Liver (tissue), 9 donors: ENCODE measurements around the gene TBC1D14. TPM values are rescaled to one million over a fixed set of nuclear protein-coding genes. Genes with fewer than 3 reads are reported as not detected.

Source experiments
- DNase-seq: peaks from one replicate; pipeline ENCODE4 v3.0.0-alpha.2; 2017; ENCODE audit warnings: low spot score
- H3K27ac ChIP-seq, 2 donors: one replicate each; pipeline ENCODE4 v1.7.0; 2013; ENCODE audit warnings: inconsistent platforms in 2 of 2, low read length in 2 of 2, control low read depth in 1 of 2, low read depth in 1 of 2, mild to moderate bottlenecking in 1 of 2
- H3K27me3 ChIP-seq, 4 donors: one replicate each; pipeline versions ENCODE4 v1.6.1 to v1.7.0; 2013; ENCODE audit warnings: low read length in 3 of 4, inconsistent platforms in 1 of 4, mild to moderate bottlenecking in 1 of 4, moderate library complexity in 1 of 4; ENCODE audit not compliant: control insufficient read depth in 4 of 4, insufficient read depth in 4 of 4
- H3K36me3 ChIP-seq, 4 donors: one replicate each; pipeline versions ENCODE4 v1.6.1 to v1.7.0; 2013; ENCODE audit warnings: low read length in 3 of 4, mild to moderate bottlenecking in 3 of 4, low read depth in 1 of 4, moderate library complexity in 1 of 4; ENCODE audit not compliant: control insufficient read depth in 4 of 4, insufficient read depth in 3 of 4
- H3K4me1 ChIP-seq, 4 donors: one replicate each; pipeline versions ENCODE4 v1.6.1 to v1.7.0; 2013; ENCODE audit warnings: low read length in 3 of 4, mild to moderate bottlenecking in 3 of 4, moderate library complexity in 1 of 4; ENCODE audit not compliant: control insufficient read depth in 4 of 4, insufficient read depth in 4 of 4
- H3K4me3 ChIP-seq, 3 donors: one replicate each; pipeline versions ENCODE4 v1.6.1 to v1.7.0; 2013; ENCODE audit warnings: low read length in 3 of 3, control low read depth in 1 of 3, low read depth in 1 of 3, mild to moderate bottlenecking in 1 of 3
- H3K9ac ChIP-seq, 2 donors: one replicate each; pipeline ENCODE4 v1.7.0; 2013; ENCODE audit warnings: low read length in 2 of 2, mild to moderate bottlenecking in 2 of 2, moderate library complexity in 2 of 2, control low read depth in 1 of 2, low read depth in 1 of 2
- H3K9me3 ChIP-seq, 4 donors: one replicate each; pipeline versions ENCODE4 v1.6.1 to v1.7.0; 2013; ENCODE audit warnings: low read length in 3 of 4; ENCODE audit not compliant: control insufficient read depth in 4 of 4
- ATF3 ChIP-seq: IDR thresholded peaks from 2 replicates; pipeline ENCODE4 v1.6.1; 2016; ENCODE audit warnings: antibody characterized with exemption
- CTCF ChIP-seq: fragments of 150-350 bp; IDR thresholded peaks from 2 replicates; pipeline ENCODE4 v1.5.1; 2017; ENCODE audit warnings: improper control_type of control experiment, low read depth, low read length; ENCODE audit not compliant: missing input control
- EGR1 ChIP-seq, 2 donors: IDR thresholded peaks; 2 replicates each; pipeline ENCODE4 v1.6.1; 2016 to 2018; ENCODE audit warnings: antibody characterized with exemption in 2 of 2, low read depth in 2 of 2
- FOXA1 ChIP-seq: IDR thresholded peaks from 2 replicates; pipeline ENCODE4 v1.6.1; 2016; ENCODE audit warnings: antibody characterized with exemption
- FOXA2 ChIP-seq: IDR thresholded peaks from 2 replicates; pipeline ENCODE4 v1.6.1; 2016; ENCODE audit warnings: antibody characterized with exemption
- GABPA ChIP-seq, 2 donors: IDR thresholded peaks in 1 of 2; conservative IDR thresholded peaks in 1 of 2; 2 replicates each; pipeline ENCODE4 v1.6.1; 2016; ENCODE audit warnings: antibody characterized with exemption in 2 of 2, mild to moderate bottlenecking in 1 of 2, moderate library complexity in 1 of 2
- HNF4A ChIP-seq, 2 donors: conservative IDR thresholded peaks; 2 replicates each; pipeline ENCODE4 v1.6.1; 2016; ENCODE audit warnings: antibody characterized with exemption in 2 of 2, mild to moderate bottlenecking in 2 of 2
- HNF4G ChIP-seq: IDR thresholded peaks from 2 replicates; pipeline ENCODE4 v1.6.1; 2016; ENCODE audit warnings: antibody characterized with exemption
- JUND ChIP-seq, 2 donors: IDR thresholded peaks; 2 replicates each; pipeline ENCODE4 v1.6.1; 2016; ENCODE audit warnings: antibody characterized with exemption in 2 of 2
- NR2F2 ChIP-seq: IDR thresholded peaks from 2 replicates; pipeline ENCODE4 v1.6.1; 2016; ENCODE audit warnings: antibody characterized with exemption
- RAD21 ChIP-seq, 2 donors: IDR thresholded peaks; 2 replicates each; pipeline ENCODE4 v1.6.1; 2016; ENCODE audit warnings: antibody characterized with exemption in 2 of 2, mild to moderate bottlenecking in 2 of 2
- RXRA ChIP-seq, 2 donors: IDR thresholded peaks; 2 replicates each; pipeline ENCODE4 v1.6.1; 2017 to 2018; ENCODE audit warnings: antibody characterized with exemption in 2 of 2, mild to moderate bottlenecking in 1 of 2
- SP1 ChIP-seq: IDR thresholded peaks from 2 replicates; pipeline ENCODE4 v1.6.1; 2018; ENCODE audit warnings: antibody characterized with exemption, mild to moderate bottlenecking
- TAF1 ChIP-seq: conservative IDR thresholded peaks from 2 replicates; pipeline ENCODE4 v1.6.1; 2016; ENCODE audit warnings: antibody characterized with exemption, mild to moderate bottlenecking
- YY1 ChIP-seq: IDR thresholded peaks from 2 replicates; pipeline ENCODE4 v1.6.1; 2016; ENCODE audit warnings: antibody characterized with exemption, mild to moderate bottlenecking
- WGBS: extraction: QIAGEN DNeasy Blood & Tissue Kit; methylation state at CpG from one replicate; pipeline ENCODE4 v1.1.7; 2013; 5-methylcytosine and 5-hydroxymethylcytosine counted together
- polyA plus RNA-seq, 2 donors: library from polyadenylated mRNA; stranded (reverse) in 1 of 2; unstranded in 1 of 2; fragments of 200-250 nt in 1 of 2; fragments of >200 nt in 1 of 2; fragmentation: Nextera tagmentation in 1 of 2; extraction: Ambion mirVana in 1 of 2; gene quantifications; one replicate each; pipeline versions ENCODE4 v1.2.1 to v1.2.3, GENCODE V29; 2013 to 2015
- total RNA-seq, 2 donors: library from RNA; depleted of rRNA; stranded (reverse); fragments of >200 nt; gene quantifications; one replicate each; pipeline ENCODE4 v1.2.3, GENCODE V29; 2014
- TF ChIP-seq, protein P1 (sequence below): IDR thresholded peaks from 2 replicates; pipeline ENCODE4 v1.6.1; 2016; ENCODE audit warnings: antibody characterized with exemption
- TF ChIP-seq, protein P2 (sequence below): IDR thresholded peaks from 2 replicates; pipeline ENCODE4 v1.6.1; 2016; ENCODE audit warnings: antibody characterized with exemption, mild to moderate bottlenecking
- TF ChIP-seq, protein P3 (sequence below): IDR thresholded peaks from 2 replicates; pipeline ENCODE4 v1.6.1; 2016; ENCODE audit warnings: antibody characterized with exemption
- donor health status: healthy.
- donor health status: healthy.
- donor health status: healthy.
- donor health status: healthy.
- donor health status: healthy.

The TBC1D14 gene
- total and polyA plus RNA-seq, 4 donors: 10.0 to 45.2 (median 22.7) TPM

DNA sequence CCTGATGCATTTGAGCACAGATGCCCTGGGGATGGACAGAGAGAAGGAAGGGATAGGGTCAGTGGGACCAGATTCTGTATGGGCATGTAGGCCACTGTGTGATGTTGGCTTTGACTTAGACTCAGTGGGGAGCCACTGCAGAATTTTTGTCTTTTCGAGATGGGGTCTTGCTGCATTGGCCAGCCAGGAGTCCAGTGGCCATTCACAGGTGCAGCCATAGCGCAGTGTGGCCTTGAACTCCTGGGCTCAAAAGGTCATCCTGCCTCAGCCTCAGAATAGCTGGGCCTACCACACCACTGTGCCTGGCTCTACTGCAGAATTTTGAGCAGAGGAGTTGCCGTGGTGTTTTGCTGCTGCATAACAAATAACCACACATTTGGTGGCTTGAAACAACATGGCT, 22.8 kb downstream of the TBC1D14 start:
- Histone ChIP-seq H3K4me1 (peaks cover 18 to 62% (median 49%) of the 10 kb centered on the region in 4 donors), H3K9ac (no peak overlapping the region), H3K27me3 (no peaks in the 10 kb centered on the region), H3K36me3 (no peaks in the 10 kb centered on the region), H3K9me3 (no peaks in the 10 kb centered on the region), H3K4me3 (no peak overlapping the region), H3K27ac (no peak overlapping the region)
- 96% methylated on average over 3 of the region's 3 CpGs for WGBS
- TF ChIP-seq, protein P1, sequence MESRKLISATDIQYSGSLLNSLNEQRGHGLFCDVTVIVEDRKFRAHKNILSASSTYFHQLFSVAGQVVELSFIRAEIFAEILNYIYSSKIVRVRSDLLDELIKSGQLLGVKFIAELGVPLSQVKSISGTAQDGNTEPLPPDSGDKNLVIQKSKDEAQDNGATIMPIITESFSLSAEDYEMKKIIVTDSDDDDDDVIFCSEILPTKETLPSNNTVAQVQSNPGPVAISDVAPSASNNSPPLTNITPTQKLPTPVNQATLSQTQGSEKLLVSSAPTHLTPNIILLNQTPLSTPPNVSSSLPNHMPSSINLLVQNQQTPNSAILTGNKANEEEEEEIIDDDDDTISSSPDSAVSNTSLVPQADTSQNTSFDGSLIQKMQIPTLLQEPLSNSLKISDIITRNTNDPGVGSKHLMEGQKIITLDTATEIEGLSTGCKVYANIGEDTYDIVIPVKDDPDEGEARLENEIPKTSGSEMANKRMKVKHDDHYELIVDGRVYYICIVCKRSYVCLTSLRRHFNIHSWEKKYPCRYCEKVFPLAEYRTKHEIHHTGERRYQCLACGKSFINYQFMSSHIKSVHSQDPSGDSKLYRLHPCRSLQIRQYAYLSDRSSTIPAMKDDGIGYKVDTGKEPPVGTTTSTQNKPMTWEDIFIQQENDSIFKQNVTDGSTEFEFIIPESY: no peak
- TF ChIP-seq, protein P2, sequence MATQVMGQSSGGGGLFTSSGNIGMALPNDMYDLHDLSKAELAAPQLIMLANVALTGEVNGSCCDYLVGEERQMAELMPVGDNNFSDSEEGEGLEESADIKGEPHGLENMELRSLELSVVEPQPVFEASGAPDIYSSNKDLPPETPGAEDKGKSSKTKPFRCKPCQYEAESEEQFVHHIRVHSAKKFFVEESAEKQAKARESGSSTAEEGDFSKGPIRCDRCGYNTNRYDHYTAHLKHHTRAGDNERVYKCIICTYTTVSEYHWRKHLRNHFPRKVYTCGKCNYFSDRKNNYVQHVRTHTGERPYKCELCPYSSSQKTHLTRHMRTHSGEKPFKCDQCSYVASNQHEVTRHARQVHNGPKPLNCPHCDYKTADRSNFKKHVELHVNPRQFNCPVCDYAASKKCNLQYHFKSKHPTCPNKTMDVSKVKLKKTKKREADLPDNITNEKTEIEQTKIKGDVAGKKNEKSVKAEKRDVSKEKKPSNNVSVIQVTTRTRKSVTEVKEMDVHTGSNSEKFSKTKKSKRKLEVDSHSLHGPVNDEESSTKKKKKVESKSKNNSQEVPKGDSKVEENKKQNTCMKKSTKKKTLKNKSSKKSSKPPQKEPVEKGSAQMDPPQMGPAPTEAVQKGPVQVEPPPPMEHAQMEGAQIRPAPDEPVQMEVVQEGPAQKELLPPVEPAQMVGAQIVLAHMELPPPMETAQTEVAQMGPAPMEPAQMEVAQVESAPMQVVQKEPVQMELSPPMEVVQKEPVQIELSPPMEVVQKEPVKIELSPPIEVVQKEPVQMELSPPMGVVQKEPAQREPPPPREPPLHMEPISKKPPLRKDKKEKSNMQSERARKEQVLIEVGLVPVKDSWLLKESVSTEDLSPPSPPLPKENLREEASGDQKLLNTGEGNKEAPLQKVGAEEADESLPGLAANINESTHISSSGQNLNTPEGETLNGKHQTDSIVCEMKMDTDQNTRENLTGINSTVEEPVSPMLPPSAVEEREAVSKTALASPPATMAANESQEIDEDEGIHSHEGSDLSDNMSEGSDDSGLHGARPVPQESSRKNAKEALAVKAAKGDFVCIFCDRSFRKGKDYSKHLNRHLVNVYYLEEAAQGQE: no peak
- TF ChIP-seq SP1 (no peak), FOXA1 (no peak), TAF1 (no peak), GABPA (IDR thresholded peaks at IDR 0.05 in 1 of 2, conservative IDR thresholded peaks at IDR 0.05 in 1 of 2) (no peak), HNF4G (no peak), RXRA (IDR thresholded peaks at IDR 0.05) (no peak), HNF4A (conservative IDR thresholded peaks at IDR 0.05) (no peak), CTCF (no peak), RAD21 (IDR thresholded peaks at IDR 0.05) (no peak), ATF3 (no peak), NR2F2 (no peak), EGR1 (IDR thresholded peaks at IDR 0.05; ENCODE audit: low read depth in 2 of 2) (no peak), FOXA2 (no peak), YY1 (no peak), JUND (IDR thresholded peaks at IDR 0.05) (no peak)
- TF ChIP-seq, protein P3, sequence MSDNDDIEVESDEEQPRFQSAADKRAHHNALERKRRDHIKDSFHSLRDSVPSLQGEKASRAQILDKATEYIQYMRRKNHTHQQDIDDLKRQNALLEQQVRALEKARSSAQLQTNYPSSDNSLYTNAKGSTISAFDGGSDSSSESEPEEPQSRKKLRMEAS: no peak
- no peak for DNase-seq
